ENCODE data around the gene FAAP20. TPM values are rescaled to one million over a fixed set of nuclear protein-coding genes. Genes with fewer than 3 reads are reported as not detected.

Gene FAAP20
- total and polyA plus RNA-seq, 9 of the 15 experiments (the other 6 are each of a cell fraction or from before 2014, with no cell fraction given): 0.58 to 143 (median 9.9) TPM

DNA sequence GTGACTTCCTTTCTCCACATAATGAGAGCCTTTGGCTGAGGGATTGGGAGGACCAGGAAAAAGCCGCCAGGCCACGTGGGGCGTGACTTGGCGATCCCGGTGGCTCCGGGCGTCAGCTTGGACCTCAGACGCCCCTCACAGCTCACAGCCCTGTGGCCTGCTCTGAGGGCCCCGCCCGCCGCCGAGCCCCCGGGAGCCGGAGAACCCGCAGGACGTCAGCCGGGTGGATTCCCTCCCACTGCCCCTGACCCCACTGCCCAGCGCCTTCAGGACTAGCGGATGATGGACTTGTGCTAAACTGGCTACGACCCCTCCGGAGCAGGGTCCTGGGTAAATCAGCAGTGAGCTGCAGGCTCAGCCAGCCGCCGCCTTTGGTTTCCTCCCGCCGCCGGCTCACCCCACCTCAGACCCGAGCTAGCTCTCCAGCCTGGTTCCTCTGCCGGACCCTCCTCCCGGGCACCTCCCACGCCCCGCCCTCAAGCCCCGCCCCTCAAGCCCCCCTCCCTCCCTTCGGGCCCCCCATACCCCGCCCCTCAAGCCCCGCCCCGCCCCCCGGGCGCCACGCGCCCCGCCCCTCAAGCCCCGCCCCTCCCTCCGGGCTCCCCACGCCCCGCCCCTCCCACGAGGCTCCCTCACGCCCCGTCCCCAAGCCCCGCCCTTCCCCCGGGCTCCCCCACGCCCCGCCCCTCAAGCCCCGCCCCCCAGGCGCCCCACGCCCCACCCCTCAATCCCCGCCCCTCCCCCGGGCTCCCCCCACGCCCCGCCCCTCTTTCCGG is 10.0 kb upstream of the FAAP20 start (continued):
- TF ChIP-seq, protein P1, sequence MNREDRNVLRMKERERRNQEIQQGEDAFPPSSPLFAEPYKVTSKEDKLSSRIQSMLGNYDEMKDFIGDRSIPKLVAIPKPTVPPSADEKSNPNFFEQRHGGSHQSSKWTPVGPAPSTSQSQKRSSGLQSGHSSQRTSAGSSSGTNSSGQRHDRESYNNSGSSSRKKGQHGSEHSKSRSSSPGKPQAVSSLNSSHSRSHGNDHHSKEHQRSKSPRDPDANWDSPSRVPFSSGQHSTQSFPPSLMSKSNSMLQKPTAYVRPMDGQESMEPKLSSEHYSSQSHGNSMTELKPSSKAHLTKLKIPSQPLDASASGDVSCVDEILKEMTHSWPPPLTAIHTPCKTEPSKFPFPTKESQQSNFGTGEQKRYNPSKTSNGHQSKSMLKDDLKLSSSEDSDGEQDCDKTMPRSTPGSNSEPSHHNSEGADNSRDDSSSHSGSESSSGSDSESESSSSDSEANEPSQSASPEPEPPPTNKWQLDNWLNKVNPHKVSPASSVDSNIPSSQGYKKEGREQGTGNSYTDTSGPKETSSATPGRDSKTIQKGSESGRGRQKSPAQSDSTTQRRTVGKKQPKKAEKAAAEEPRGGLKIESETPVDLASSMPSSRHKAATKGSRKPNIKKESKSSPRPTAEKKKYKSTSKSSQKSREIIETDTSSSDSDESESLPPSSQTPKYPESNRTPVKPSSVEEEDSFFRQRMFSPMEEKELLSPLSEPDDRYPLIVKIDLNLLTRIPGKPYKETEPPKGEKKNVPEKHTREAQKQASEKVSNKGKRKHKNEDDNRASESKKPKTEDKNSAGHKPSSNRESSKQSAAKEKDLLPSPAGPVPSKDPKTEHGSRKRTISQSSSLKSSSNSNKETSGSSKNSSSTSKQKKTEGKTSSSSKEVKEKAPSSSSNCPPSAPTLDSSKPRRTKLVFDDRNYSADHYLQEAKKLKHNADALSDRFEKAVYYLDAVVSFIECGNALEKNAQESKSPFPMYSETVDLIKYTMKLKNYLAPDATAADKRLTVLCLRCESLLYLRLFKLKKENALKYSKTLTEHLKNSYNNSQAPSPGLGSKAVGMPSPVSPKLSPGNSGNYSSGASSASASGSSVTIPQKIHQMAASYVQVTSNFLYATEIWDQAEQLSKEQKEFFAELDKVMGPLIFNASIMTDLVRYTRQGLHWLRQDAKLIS (CRISPR knock-in tag; IDR thresholded peaks at IDR 0.05): no peak
- TF ChIP-seq MEF2A (IDR thresholded peaks at IDR 0.05; ENCODE audit: control insufficient read depth, low read depth, low read length) (no peak), ZNF57 (CRISPR knock-in tag; IDR thresholded peaks at IDR 0.05) (no peak), XRCC3 (IDR thresholded peaks at IDR 0.05) (no peak), RUNX1 (IDR thresholded peaks at IDR 0.05; ENCODE audit: low read depth) (no peak), EP400 (IDR thresholded peaks at IDR 0.05) (no peak), SMARCE1 (IDR thresholded peaks at IDR 0.05) (0 out of 2 replicates have a peak, but pooled peaks have one; percentile 26), SRSF1 (IDR thresholded peaks at IDR 0.05; ENCODE audit: low read depth, low read length) (no peak), ZNF780A (CRISPR knock-in tag; IDR thresholded peaks at IDR 0.05) (no peak), ZNF79 (CRISPR knock-in tag; IDR thresholded peaks at IDR 0.05; ENCODE audit: low read depth) (no peak), ZNF766 (CRISPR knock-in tag; conservative IDR thresholded peaks at IDR 0.05) (no peak), ZNF263 (CRISPR knock-in tag; IDR thresholded peaks at IDR 0.05; ENCODE audit: borderline replicate concordance) (no peak), SAP30 (IDR thresholded peaks at IDR 0.05; ENCODE audit: borderline replicate concordance, insufficient read depth, low read depth, low read length, poor library complexity, severe bottlenecking) (peak; percentile 36), TRIM24 (IDR thresholded peaks at IDR 0.05) (no peak), GTF2F1 (IDR thresholded peaks at IDR 0.05; ENCODE audit: low read depth, low read length) (no peak; the same call in 1 of the 2 replicates), TCF3 (CRISPR knock-in tag; IDR thresholded peaks at IDR 0.05) (no peak), ERF (CRISPR knock-in tag; IDR thresholded peaks at IDR 0.05) (peak; percentile 44; the same call in 1 of the 2 replicates), EGR1 (conservative IDR thresholded peaks at IDR 0.05) (0 out of 2 replicates have a peak, but pooled peaks have one; percentile 4), HIVEP1 (CRISPR knock-in tag; IDR thresholded peaks at IDR 0.05) (no peak)
- TF ChIP-seq, protein P2, sequence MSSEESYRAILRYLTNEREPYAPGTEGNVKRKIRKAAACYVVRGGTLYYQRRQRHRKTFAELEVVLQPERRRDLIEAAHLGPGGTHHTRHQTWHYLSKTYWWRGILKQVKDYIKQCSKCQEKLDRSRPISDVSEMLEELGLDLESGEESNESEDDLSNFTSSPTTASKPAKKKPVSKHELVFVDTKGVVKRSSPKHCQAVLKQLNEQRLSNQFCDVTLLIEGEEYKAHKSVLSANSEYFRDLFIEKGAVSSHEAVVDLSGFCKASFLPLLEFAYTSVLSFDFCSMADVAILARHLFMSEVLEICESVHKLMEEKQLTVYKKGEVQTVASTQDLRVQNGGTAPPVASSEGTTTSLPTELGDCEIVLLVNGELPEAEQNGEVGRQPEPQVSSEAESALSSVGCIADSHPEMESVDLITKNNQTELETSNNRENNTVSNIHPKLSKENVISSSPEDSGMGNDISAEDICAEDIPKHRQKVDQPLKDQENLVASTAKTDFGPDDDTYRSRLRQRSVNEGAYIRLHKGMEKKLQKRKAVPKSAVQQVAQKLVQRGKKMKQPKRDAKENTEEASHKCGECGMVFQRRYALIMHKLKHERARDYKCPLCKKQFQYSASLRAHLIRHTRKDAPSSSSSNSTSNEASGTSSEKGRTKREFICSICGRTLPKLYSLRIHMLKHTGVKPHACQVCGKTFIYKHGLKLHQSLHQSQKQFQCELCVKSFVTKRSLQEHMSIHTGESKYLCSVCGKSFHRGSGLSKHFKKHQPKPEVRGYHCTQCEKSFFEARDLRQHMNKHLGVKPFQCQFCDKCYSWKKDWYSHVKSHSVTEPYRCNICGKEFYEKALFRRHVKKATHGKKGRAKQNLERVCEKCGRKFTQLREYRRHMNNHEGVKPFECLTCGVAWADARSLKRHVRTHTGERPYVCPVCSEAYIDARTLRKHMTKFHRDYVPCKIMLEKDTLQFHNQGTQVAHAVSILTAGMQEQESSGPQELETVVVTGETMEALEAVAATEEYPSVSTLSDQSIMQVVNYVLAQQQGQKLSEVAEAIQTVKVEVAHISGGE (CRISPR knock-in tag; IDR thresholded peaks at IDR 0.05): 0 out of 6 replicates have a peak, but pooled peaks of 1 of the 3 experiments have one; percentile 0
